ENCODE results near the gene CPSF6.
"Not testable (repeated sequence)": the region's sequence is repeated elsewhere in the genome, so short reads cannot be mapped to it uniquely, and the experiment has no call there.

CPSF6 gene

GRCh38 chr12:69239352-69239921, at the start of gene CPSF6:
CPSF6 (plus strand) TSS chr12:69239569; CDS start chr12:69239647, 78 bp downstream.
- DNase-seq, result peak; percentile 96

GRCh38 chr12:69196302-69197288, 42.8 kb upstream of the CPSF6 start:
- DNase-seq, result no peak

GRCh38 chr12:69199976-69200375, 39.4 kb upstream of the CPSF6 start:
- DNase-seq, result not testable (repeated sequence)

- DNase-seq, result no peak
These were observed 35.2 kb upstream of the CPSF6 start for GRCh38 chr12:69204191-69204590.

- no peak for DNase-seq
These were observed 28.7 kb upstream of the CPSF6 start for GRCh38 chr12:69210661-69211060.

- DNase-seq, result no peak
These were observed 28.2 kb upstream of the CPSF6 start for GRCh38 chr12:69211160-69211559.

GRCh38 chr12:69214169-69214568, 25.2 kb upstream of the CPSF6 start:
- no peak for DNase-seq

- no peak for DNase-seq
These were observed 14.0 kb upstream of the CPSF6 start for GRCh38 chr12:69225251-69225910.

- no peak for DNase-seq
These were observed 7.9 kb upstream of the CPSF6 start for GRCh38 chr12:69231479-69231878.

GRCh38 chr12:69238589-69239351, 599 bp upstream of the CPSF6 start:
- no peak for DNase-seq

GRCh38 chr12:69239922-69240630, 707 bp downstream of the CPSF6 start:
- DNase-seq, result peak; percentile 25

GRCh38 chr12:69240631-69240995, 1.2 kb downstream of the CPSF6 start:
- DNase-seq, result no peak

GRCh38 chr12:69241438-69242092, 2.2 kb downstream of the CPSF6 start:
- DNase-seq, result no peak

- DNase-seq, result no peak
These were observed 4.0 kb downstream of the CPSF6 start for GRCh38 chr12:69243099-69244084.

- DNase-seq, result no peak
These were observed 8.1 kb downstream of the CPSF6 start for GRCh38 chr12:69247268-69248018.

- no peak for DNase-seq
These were observed 12.7 kb downstream of the CPSF6 start for GRCh38 chr12:69252033-69252432.

- DNase-seq, result no peak
These were observed 14.7 kb downstream of the CPSF6 start for GRCh38 chr12:69254046-69254445.

GRCh38 chr12:69254862-69255261, 15.5 kb downstream of the CPSF6 start:
- no peak for DNase-seq

- DNase-seq, result no peak
These were observed 19.3 kb downstream of the CPSF6 start for GRCh38 chr12:69258655-69259054.
